ENCODE data around the gene PDS5B.

- TF ChIP-seq, protein P1, sequence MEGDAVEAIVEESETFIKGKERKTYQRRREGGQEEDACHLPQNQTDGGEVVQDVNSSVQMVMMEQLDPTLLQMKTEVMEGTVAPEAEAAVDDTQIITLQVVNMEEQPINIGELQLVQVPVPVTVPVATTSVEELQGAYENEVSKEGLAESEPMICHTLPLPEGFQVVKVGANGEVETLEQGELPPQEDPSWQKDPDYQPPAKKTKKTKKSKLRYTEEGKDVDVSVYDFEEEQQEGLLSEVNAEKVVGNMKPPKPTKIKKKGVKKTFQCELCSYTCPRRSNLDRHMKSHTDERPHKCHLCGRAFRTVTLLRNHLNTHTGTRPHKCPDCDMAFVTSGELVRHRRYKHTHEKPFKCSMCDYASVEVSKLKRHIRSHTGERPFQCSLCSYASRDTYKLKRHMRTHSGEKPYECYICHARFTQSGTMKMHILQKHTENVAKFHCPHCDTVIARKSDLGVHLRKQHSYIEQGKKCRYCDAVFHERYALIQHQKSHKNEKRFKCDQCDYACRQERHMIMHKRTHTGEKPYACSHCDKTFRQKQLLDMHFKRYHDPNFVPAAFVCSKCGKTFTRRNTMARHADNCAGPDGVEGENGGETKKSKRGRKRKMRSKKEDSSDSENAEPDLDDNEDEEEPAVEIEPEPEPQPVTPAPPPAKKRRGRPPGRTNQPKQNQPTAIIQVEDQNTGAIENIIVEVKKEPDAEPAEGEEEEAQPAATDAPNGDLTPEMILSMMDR (IDR thresholded peaks at IDR 0.05 in 8 of 11, conservative IDR thresholded peaks at IDR 0.05 in 3 of 11), result no peak
- TF ChIP-seq POLR2A (IDR thresholded peaks at IDR 0.05), result no peak
Measured at GRCh38 chr13:32627793-32628192, 41.5 kb downstream of the PDS5B start.

Data from spleen (tissue), 7 donors.